DND-41 (cell line): Measurements from ENCODE around the gene CATSPER4.

Source experiments
- EZH2 ChIP-seq: IDR thresholded peaks from 3 replicates; pipeline ENCODE4 v1.6.1; 2012; ENCODE audit warnings: borderline replicate concordance, low read depth, mild to moderate bottlenecking, moderate library complexity, low read length, inconsistent platforms; ENCODE audit not compliant: severe bottlenecking
- TF ChIP-seq, protein P1 (sequence below): IDR thresholded peaks from 2 replicates; pipeline ENCODE4 v1.5.1; 2012; ENCODE audit warnings: borderline replicate concordance, low read length, moderate library complexity, mild to moderate bottlenecking; ENCODE audit not compliant: poor library complexity, severe bottlenecking; ENCODE audit errors: extremely low read depth

DNA sequence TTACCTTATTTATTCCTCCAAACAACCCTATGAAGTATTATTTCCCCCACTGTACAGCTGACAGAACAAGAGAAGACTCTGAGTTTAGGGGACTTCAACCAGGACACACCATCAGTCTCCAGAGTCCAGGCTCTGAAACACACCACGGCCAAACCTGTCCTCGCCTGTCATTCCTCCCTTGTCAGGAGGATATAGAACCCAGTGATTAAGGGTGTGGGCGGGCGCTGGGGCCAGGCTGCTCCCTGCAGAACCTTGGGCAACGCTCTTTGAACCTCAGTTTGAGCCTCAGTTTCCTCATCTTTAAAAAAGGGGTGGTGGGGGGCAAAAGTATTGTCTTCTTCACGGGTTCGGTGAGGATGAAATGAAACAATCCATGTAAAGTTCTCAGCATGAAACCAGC, 34.2 kb downstream of the CATSPER4 start:
- TF ChIP-seq, protein P1, sequence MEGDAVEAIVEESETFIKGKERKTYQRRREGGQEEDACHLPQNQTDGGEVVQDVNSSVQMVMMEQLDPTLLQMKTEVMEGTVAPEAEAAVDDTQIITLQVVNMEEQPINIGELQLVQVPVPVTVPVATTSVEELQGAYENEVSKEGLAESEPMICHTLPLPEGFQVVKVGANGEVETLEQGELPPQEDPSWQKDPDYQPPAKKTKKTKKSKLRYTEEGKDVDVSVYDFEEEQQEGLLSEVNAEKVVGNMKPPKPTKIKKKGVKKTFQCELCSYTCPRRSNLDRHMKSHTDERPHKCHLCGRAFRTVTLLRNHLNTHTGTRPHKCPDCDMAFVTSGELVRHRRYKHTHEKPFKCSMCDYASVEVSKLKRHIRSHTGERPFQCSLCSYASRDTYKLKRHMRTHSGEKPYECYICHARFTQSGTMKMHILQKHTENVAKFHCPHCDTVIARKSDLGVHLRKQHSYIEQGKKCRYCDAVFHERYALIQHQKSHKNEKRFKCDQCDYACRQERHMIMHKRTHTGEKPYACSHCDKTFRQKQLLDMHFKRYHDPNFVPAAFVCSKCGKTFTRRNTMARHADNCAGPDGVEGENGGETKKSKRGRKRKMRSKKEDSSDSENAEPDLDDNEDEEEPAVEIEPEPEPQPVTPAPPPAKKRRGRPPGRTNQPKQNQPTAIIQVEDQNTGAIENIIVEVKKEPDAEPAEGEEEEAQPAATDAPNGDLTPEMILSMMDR = no peak
- TF ChIP-seq EZH2 = no peak
